Measurements from ENCODE around the gene DPP8.
"Not testable (repeated sequence)": the region's sequence is repeated elsewhere in the genome, so short reads cannot be mapped to it uniquely, and the experiment has no call there.

The DPP8 gene

GRCh38 chr15:65516997-65517865 is at the start of gene DPP8:
TSS of gene DPP8 (minus strand) at chr15:65517689. CDS start at chr15:65512553, 5,136 bp downstream.
- peak; percentile 96 for DNase-seq (ENCODE audit: low spot score)

- DNase-seq (ENCODE audit: low spot score), result no peak
These were observed 44.4 kb upstream of the DPP8 start for GRCh38 chr15:65561934-65562333.

GRCh38 chr15:65559941-65560340 is 42.5 kb upstream of the DPP8 start:
- no peak for DNase-seq (ENCODE audit: low spot score)

- DNase-seq (ENCODE audit: low spot score), result no peak
These were observed 41.7 kb upstream of the DPP8 start for GRCh38 chr15:65558997-65559760.

GRCh38 chr15:65558336-65558735 is 40.8 kb upstream of the DPP8 start:
- DNase-seq (ENCODE audit: low spot score), result no peak

GRCh38 chr15:65556622-65557021 is 39.1 kb upstream of the DPP8 start:
- DNase-seq (ENCODE audit: low spot score), result no peak

- DNase-seq (ENCODE audit: low spot score), result no peak
These were observed 36.2 kb upstream of the DPP8 start for GRCh38 chr15:65553691-65554090.

- not testable (repeated sequence) for DNase-seq (ENCODE audit: low spot score)
These were observed 35.4 kb upstream of the DPP8 start for GRCh38 chr15:65552851-65553250.

GRCh38 chr15:65551183-65551582 is 33.7 kb upstream of the DPP8 start:
- no peak for DNase-seq (ENCODE audit: low spot score)

- no peak for DNase-seq (ENCODE audit: low spot score)
These were observed 33.2 kb upstream of the DPP8 start for GRCh38 chr15:65550681-65551098.

- not testable (repeated sequence) for DNase-seq (ENCODE audit: low spot score)
These were observed 31.8 kb upstream of the DPP8 start for GRCh38 chr15:65549288-65549687.

GRCh38 chr15:65547841-65548240 is 30.4 kb upstream of the DPP8 start:
- DNase-seq (ENCODE audit: low spot score), result no peak

GRCh38 chr15:65541231-65541820 is 23.8 kb upstream of the DPP8 start:
- no peak for DNase-seq (ENCODE audit: low spot score)

GRCh38 chr15:65540314-65540713 is 22.8 kb upstream of the DPP8 start:
- no peak for DNase-seq (ENCODE audit: low spot score)

GRCh38 chr15:65535192-65535591 is 17.7 kb upstream of the DPP8 start:
- no peak for DNase-seq (ENCODE audit: low spot score)

- DNase-seq (ENCODE audit: low spot score), result no peak
These were observed 15.7 kb upstream of the DPP8 start for GRCh38 chr15:65533057-65533756.

GRCh38 chr15:65532738-65533051 is 15.2 kb upstream of the DPP8 start:
- DNase-seq (ENCODE audit: low spot score), result no peak

- DNase-seq (ENCODE audit: low spot score), result peak; percentile 92
These were observed 13.0 kb upstream of the DPP8 start, which contains the start of gene HACD3 for GRCh38 chr15:65530318-65531111. TSS of gene HACD3 (plus strand) at chr15:65530463. CDS start at chr15:65530632, 169 bp downstream.

GRCh38 chr15:65529762-65530317 is 12.4 kb upstream of the DPP8 start:
- no peak for DNase-seq (ENCODE audit: low spot score)

GRCh38 chr15:65528461-65529060 is 11.1 kb upstream of the DPP8 start:
- no peak for DNase-seq (ENCODE audit: low spot score)

- no peak for DNase-seq (ENCODE audit: low spot score)
These were observed 8.1 kb upstream of the DPP8 start for GRCh38 chr15:65525622-65526021.
